Fibroblast of skin of right biceps (primary cell): ENCODE results near the gene THBS1.

ENCODE experiments used
- DNase-seq: peaks from one replicate; pipeline ENCODE4 v3.0.0-alpha.2; 2013

Gene THBS1

DNA sequence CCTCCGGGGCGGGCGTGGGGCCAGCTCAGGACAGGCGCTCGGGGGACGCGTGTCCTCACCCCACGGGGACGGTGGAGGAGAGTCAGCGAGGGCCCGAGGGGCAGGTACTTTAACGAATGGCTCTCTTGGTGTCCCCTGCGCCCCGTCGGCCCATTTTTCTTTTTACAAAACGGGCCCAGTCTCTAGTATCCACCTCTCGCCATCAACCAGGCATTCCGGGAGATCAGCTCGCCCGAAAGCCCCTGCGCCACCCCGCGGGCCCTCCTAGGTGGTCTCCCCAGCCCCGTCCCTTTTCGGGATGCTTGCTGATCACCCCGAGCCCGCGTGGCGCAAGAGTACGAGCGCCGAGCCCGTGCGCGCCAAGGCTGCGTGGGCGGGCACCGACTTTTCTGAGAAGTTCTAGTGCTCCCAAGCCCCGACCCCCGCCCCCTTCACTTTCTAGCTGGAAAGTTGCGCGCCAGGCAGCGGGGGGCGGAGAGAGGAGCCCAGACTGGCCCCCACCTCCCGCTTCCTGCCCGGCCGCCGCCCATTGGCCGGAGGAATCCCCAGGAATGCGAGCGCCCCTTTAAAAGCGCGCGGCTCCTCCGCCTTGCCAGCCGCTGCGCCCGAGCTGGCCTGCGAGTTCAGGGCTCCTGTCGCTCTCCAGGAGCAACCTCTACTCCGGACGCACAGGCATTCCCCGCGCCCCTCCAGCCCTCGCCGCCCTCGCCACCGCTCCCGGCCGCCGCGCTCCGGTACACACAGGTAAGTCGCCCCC is at the start of gene THBS1:
THBS1 (plus strand) TSS at position 595 of the 757 bp plus-strand sequence. CDS start 779 bp downstream, outside the sequence.
- DNase-seq, result peak; percentile 99

DNA sequence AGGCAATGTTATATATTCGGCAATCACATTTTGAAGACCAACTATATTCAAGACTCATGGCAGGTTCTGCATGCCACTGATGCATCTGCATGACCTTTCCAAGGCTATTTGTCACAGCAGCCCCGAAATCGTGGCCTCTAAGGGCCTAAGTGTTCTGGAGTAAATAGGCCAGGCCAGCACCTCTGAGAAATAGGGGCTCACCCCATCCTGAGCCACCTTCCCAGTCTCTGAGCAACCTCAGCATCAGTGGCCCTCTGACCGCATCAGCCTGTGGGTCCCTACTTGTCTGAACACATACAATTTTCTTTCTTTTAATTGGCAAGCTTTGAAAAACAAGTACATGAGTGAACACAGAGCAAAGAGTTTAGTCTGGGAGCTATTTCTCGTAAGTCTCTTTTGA is 45.9 kb upstream of the THBS1 start:
- no peak for DNase-seq

DNA sequence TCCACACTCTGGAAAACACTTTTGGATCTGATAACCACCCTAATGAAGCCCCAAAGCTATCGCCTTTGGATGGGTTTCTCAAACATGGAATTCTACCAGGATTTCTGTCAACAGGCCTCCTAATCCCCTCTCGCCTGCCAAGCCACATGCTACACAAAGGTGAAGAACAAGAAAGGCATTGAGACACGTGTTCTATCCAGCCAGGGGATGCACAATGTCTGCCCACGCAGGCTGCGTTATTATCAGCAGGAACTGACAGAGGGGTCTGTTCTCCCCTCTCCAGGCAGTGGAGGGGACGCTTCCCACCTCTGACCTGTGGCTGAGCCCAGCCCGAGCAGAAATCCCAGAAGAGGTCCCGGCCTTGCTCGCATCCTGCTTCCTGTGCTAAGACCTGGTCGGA is 45.4 kb upstream of the THBS1 start:
- DNase-seq, result no peak

DNA sequence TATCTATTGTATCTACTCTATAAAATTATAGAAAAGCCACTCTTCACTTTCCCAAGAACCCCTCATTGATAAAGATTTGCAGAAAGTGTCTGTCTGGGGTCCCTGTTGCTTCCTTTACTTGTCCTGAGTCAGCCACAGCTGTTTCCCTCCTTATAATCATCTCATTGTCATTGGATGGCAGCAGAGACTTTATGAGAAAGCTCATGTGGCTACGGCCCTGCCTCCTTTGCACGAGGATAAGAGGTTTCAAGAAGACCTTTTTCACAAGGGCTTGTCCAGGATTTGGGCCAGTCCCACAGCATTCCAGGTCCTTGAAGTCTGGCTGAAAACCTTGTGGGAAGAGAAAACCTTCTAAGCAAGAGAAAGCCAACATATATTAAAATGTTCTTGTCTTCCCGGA is 41.9 kb upstream of the THBS1 start:
- DNase-seq, result no peak

DNA sequence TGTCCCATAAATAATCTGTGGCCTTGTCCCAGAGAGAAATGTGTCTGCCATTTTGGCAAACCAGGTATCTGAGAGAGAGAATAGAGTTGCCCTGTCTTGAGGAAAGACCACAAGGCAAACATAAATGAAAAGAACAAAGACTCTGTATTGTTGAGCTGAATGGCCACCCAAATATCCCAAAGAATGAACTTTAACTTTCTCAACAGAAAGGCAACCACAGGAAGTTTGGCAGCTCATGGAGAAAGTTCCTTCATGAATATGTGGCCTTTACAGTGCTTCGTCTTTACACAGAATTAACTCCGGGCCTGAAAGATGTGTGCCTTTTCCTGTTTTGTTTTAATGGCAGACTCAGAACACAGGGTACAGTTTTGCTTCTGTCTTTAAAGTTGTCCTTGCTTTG is 41.4 kb upstream of the THBS1 start:
- no peak for DNase-seq

DNA sequence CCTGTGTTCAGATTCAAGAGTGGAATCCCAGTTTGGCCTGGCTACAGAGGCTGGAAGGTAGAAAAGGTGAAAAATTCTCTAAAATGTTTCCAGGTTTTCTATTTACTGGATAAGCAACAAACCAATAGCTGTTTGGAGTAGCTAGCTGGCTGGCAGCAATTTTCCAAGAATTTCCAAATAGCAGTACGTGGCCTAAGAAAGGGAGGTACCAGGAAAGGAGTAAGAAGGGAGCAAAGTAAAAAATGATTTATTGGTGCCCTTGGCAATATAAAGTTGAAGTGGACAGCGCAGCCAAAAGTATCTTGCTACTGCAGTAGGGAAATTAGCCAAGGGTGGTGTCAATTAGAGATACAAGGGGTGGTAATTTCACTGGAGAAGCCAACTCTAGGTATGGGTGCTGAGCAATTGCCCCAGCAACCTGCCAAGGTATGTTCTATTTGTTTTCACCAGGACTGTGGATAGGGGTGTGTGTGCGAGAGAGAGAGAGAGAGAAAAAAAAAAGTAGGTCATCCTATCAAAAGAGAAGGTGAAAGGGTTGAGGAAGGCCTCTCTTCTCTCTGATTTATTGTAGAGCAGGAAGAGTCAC is 40.8 kb upstream of the THBS1 start:
- DNase-seq, result no peak

DNA sequence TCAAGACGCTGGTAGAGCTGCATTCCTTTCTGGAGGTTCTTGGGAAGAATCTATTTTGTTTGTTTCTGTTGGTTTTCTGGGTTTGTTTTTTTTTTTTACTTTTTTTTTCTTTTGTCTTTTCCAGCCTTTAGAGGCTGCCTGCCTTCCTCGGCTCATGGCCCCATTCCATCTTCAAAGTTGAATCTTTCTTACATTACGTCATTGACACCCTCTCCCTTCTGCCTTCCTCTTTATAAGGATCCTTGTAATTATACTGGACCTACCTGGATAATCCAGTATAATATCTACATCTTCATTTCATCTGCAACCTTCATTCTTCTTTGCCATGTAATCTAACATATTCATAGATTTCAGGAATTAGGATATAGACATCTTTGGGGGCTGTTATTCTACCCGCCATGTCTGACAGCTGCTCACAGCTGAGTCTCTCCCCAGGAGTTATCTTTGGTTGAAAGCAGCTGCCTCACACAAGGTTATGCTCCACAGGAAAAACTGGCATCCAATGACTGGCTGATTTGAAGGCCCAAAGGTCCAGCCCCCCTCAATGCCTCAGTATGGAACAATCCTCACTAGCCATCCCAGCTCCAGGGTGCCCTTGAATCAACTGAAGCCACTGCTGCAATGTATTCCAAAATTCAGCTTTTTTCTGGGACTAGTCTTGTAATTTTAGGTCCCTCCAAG is 38.4 kb upstream of the THBS1 start:
- DNase-seq, result no peak

DNA sequence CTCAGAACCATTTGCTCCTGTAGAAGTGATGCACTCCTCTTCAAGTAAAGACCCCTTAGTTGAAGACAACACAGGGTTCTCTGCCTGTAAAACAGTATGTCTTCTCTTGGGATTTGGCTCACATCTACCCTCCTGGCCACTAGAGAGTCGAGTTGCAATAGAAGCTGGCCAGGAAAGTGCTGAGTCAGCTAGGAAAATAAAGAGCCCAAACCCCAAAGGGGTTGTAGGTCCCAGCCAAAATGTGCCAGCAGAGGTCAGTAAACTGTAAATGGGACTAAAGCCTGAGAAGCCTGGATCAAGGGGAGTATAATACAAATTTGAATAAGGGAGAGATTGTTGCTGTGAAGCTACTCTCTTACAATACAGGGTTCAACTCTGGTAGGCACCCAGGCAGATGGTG is 37.2 kb upstream of the THBS1 start:
- DNase-seq, result peak; percentile 12

DNA sequence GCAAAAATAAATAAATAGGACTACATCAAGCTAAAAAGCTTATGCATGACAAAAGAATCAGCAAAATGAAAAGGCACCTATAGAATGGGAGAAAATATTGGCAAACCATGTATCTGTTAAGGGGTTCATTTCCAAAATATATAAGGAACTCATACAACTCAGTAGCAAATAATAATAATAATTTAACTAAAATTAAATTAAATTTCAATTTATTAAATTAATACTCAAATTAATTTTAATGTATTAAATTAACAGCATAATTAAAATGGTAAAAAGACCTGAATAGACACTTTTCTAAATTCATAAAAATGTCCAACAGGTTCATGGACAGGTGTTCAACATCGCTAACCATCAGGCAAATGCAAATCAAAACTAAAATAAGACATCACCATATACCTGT is 34.0 kb upstream of the THBS1 start:
- no peak for DNase-seq

DNA sequence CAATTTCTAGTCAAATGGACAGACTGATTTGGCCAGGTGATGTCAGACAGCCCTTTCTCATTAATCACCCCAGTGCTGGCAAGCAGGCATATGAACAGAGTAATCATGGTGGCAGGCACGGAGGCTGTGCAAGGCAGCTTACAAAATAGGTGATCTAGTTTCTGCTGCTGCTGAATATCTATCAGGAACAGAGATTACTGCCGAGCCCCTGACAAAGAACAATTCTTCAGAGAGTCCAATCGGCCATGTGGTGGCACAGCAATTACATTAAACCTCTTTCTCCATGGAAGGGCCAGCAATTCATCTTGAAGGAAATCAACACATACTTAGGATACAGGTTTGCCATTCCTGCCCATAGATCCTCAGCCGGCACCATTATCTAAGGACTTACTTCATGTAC is 32.3 kb upstream of the THBS1 start:
- DNase-seq, result no peak

DNA sequence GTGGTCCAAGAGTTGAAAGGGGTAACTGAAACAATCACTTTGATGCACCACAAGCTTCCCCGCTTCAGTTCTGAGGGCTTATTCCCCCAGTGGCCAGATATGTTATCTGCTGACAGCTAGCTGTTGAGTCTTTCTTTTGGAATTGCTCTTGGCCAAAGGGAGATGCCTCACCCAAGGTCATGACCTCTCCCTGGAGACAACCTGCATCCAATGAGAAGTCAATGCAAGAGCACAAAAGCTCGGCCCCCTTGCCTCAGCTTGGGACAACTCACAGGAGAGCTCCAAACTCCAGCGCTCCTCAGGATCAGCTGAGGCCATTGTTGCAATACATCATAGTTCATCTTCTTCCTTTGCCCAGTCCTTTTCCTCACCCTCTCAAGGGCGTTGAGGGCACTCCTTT is 31.0 kb upstream of the THBS1 start:
- peak; percentile 32 for DNase-seq

DNA sequence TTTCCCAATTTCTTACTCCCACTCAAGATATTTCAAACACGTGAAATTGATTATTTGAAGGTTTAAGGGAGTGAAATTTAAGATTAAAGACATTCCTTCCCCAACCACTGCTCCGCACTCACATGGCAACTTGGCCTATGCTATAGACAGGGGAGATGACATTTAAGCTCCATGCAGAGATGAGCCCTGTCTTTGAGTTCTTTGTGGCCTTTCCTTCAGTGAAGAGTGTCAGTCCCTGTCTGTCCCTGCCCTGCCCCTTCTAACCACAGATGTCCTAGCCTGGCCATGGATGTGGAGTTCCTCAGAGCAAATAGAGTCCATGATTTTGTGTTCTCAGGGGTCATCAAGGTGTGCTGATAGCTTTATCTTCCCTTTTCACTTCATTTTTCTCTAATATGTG is 29.4 kb upstream of the THBS1 start:
- DNase-seq, result no peak

DNA sequence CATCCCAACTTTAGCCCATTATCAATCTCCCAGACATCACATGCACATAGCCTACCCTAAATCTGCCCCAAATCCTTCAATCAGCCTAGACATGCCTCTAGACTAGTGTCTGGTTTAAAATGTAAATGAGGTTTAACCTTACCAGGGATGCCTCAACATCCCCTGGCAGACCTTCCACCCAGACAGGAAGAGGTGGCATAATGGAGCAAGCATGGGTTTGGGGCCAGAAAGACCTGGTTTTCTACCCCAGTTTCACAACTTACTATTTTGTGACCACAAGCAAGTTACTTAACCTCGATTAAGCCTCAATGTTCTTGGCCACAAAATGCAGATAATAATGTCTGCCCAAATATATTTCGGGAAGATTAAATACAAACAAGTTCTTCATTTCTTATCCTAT is 28.3 kb upstream of the THBS1 start:
- no peak for DNase-seq

DNA sequence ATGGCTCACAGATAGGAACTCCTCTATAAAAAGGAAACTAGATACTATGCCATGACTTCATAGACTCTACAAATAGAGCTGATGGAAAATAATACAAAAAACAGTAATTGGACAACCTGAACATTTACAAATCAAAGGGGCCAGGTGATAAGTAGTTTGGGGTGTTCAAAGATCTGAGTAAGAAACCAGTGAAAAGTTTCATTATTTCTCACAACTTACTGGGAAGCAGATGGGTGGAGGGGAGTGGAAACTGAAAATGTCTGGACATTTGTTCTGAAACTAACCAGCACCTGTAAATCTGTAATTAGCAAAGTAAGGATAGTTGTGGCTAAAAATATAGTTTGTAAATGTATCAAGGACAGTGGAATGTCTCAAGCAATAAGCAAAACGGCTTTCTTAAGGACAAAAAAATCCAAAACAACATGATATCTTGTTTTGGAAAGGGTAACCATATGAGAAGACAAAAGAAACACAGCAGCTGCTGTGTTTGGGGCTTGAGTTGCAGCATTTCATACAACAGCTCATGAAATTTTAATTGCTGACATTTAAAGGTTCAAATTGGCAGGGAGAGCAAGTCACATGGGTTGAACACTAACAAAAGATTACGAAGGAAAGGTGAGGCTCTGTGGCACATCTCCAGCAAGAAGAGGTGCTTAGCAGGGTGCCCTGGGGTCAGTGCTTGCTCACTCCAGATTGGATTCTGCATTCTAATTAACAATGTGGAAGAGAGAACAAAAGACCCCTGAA is 26.8 kb upstream of the THBS1 start:
- DNase-seq, result no peak

DNA sequence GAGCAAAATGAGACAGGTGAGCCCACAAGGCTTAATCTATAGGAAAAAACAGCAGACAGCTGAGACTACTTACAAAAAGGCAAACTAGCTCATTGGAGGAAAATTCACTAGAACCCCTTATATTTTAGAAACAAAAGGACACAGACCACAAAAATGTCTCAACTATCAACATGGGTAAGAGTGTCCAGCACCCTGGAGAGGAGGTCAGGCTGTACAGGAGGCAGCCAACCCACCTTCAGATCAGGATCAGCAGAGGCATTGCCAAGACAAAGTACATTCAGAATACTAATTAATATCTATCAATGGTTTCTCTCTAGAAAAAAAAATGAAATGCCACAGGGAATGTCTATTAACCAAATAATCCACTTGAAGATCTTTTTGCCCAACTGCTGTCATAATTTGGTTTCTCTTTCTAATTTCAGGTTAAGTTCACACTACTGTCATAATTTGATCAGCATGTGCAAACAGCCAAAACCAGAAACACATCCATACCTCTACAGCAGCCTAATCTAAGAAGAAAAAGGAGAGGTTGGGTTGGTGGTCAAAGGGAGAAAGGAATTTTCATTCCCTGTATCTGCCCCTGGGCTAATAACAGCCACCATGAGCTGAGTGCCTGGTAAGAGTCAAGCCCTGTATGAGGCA is 26.0 kb upstream of the THBS1 start:
- no peak for DNase-seq

DNA sequence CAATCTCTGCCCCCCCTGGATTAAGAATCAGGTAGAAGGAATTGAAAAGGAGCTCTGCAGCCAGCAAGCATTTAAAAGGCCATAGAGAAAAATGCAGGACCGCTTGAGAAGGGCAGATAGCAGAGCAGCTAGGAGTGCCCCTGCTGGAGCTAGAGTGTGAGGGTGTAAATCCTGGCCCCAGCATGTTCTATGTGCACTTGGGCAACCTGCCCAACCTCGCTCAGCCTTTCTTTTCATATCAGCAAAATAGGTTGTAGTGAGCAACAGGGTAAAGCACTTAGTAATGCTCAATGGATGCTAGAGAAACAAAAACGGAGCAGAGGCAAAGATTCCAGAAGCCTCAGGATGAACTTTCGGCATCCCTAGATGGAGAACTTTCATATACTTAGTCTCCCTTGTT is 25.0 kb upstream of the THBS1 start:
- DNase-seq, result peak; percentile 42

DNA sequence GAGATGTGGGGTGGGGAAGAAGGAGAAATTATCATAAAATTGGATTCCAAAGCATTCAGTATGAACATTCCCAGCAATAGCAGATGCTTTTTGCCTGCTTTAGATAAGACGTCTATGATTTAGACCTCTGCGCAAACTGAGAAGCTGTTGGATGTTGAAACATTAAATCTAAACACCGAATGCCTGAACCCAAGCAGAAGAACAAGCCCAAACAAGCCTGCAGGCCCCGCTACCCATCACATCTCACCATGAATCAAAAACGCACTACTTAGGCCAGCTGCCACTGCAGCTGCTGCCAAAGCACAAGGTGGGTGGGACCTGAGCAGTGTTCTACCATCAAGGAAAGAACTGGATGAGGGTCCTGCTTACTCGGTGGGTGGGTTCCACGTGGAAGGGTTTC is 24.4 kb upstream of the THBS1 start:
- no peak for DNase-seq

DNA sequence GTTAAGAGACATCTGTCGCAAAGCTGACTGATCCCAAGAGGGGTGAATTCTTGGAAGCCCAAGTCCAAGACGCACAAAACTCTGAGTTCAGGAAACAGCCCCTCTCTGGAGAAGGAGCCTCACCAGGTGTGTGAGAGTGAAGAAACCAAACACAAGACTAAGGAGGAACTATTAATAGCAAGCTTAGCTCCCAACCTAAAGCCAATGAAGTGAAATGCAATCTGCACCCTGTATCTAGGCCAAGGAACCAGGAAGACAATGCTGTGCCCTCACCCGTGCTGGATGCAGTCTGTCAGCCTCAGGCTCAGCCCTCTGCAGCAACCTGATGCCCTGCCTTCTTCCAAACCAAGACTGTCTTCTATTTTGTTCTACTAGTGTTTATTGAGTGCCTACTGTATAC is 22.5 kb upstream of the THBS1 start:
- DNase-seq, result no peak

DNA sequence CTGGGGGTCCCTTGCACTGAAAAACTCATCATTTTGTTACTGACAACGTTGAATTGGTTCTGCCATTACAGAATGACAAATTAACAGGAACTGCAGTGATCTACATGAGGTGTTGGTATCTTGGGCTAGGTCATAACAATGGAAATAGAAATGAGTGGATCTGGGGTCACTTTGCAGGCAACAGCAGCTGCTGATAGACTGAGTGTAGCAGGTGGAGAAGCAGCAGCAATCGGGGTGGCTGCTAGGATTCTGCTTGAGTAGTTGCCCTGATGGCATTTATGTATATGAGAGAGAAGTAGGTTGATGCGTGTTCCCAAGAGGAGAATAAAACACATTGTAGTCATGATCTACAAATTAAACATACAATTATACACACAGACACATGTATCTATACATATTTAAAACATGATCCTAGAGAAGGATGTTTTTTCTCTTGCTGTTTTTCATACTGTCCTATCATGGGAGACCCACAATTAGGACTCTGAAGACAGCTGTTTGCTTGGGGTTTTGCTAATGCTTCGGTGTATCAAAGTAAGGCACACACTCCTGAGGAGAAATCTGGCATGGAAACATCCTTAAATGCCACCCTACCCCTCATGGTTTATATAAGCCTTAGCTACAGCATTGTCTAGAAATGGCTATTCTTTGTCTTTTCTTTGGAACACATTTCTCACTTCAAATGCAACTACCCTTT is 15.8 kb upstream of the THBS1 start:
- DNase-seq, result no peak

DNA sequence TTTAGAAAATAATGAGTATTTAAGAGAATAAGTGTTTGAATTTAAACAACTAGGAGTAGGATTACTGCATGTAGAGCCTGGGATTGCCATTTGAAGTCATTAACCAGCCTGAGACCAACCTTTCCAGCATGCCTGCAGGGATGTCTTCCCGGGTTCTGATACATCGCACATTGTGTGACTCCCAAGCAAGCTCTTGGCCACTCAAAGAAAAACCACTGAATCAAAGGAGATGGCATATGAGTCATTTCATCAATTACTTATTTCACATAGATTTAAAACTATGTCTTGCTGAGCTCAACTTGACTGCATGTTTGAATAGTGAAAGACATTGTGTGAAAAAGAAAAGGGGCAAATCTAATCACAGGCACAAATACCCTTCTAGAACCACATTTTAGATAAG is 15.0 kb upstream of the THBS1 start:
- peak; percentile 22 for DNase-seq

DNA sequence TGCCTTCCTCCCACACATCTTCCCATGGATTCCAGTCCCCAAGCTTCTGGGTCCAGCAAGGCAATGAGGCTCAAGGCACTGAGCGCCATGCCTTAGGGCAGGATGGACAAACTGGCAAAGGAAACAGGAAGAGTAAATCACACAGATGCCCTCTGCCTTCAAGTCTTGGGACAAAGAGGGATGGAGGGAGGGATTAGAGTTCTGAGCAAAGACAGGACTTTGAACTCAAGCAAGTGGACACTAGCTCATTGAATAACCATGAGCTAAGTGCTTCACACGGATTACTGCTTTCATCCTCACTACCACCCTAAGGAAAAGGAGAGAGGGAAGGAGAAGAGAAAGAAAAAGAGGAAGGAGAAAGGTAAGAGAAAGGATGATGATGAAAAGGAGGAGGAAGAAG is 7.6 kb upstream of the THBS1 start:
- DNase-seq, result no peak

DNA sequence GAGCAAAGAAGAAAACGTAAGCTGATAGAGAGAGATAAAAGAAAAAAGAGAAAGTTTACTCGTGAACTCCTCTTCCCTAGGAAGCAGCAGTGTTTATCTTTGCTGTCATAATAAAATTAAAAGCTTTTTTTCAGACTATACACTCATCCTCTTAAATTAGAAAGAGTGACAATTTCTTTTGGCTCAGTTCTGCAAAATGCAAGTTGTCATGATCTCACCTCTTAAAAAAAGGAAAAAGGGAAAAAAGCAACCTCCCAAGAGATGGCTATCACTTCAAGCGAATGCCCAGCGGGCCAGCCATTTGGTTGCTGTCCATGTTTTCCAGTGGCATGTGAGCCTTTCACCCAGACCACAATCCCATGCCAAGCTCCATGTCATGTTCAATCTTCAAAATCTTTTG is 7.0 kb upstream of the THBS1 start:
- peak; percentile 41 for DNase-seq

DNA sequence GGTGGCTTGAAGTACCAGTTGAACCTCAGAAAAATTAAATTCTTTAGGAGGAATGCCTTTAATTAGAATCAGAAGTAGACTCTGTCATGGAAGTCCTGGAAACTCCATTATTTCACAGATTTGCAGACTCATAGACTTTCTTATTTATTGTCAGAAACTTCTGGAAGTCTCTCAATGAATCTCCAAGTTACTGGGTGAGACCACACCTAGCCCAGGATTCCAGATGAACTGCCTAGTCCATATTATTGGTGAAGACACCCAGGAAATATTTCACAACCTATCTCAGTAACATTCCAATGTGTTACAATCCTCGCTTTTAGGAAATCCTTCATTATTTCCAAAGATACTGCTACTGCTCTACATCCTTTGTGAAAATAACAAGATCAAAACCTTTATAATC is 6.5 kb upstream of the THBS1 start:
- peak; percentile 49 for DNase-seq
